H9 (cell line): Measurements from ENCODE around the gene SLC16A1. TPM values are rescaled to one million over a fixed set of nuclear protein-coding genes. Genes with fewer than 3 reads are reported as not detected.

Experiments used
- DNase-seq: peaks from one replicate; pipeline ENCODE4 v3.0.0-alpha.2; 2017
- H2AFZ ChIP-seq: one replicate; pipeline ENCODE4 v1.6.1; 2013; ENCODE audit warnings: mild to moderate bottlenecking, low read length, control low read depth, moderate library complexity
- H2AK5ac ChIP-seq: 2 replicates; pipeline ENCODE4 v1.6.1; 2013; ENCODE audit warnings: low read length, control low read depth, mixed read lengths; ENCODE audit not compliant: insufficient read length
- H2BK120ac ChIP-seq: one replicate; pipeline ENCODE4 v1.6.1; 2013; ENCODE audit warnings: low read depth, mild to moderate bottlenecking, low read length, control low read depth, inconsistent platforms; ENCODE audit not compliant: poor library complexity, severe bottlenecking
- H2BK12ac ChIP-seq: 2 replicates; pipeline ENCODE4 v1.6.1; 2013; ENCODE audit warnings: low read length, control low read depth, mixed read lengths, low read depth; ENCODE audit not compliant: insufficient read length
- H2BK15ac ChIP-seq: 2 replicates; pipeline ENCODE4 v1.6.1; 2013; ENCODE audit warnings: low read depth, low read length, control low read depth
- H2BK20ac ChIP-seq: one replicate; pipeline ENCODE4 v1.6.1; 2013; ENCODE audit warnings: low read depth, mild to moderate bottlenecking, low read length, control low read depth, inconsistent platforms; ENCODE audit not compliant: poor library complexity, severe bottlenecking
- H2BK5ac ChIP-seq: 2 replicates; pipeline ENCODE4 v1.6.1; 2013; ENCODE audit warnings: low read length, control low read depth, mixed read lengths; ENCODE audit not compliant: insufficient read length
- H3K14ac ChIP-seq: 2 replicates; pipeline ENCODE4 v1.6.1; 2013; ENCODE audit warnings: low read length, control low read depth; ENCODE audit not compliant: insufficient read depth
- H3K18ac ChIP-seq: 2 replicates; pipeline ENCODE4 v1.6.1; 2013; ENCODE audit warnings: low read depth, mild to moderate bottlenecking, mixed read lengths, low read length, control low read depth; ENCODE audit not compliant: insufficient read length
- H3K23ac ChIP-seq: 2 replicates; pipeline ENCODE4 v1.6.1; 2013; ENCODE audit warnings: low read length, control low read depth, mixed read lengths, low read depth; ENCODE audit not compliant: insufficient read length
- H3K23me2 ChIP-seq: 2 replicates; pipeline ENCODE4 v1.6.1; 2013; ENCODE audit warnings: low read depth, mild to moderate bottlenecking, mixed read lengths, low read length, control low read depth; ENCODE audit not compliant: insufficient read length, poor library complexity, severe bottlenecking
- H3K27ac ChIP-seq: 2 replicates; pipeline ENCODE4 v1.5.1; 2013; ENCODE audit warnings: low read length, control low read depth, mixed read lengths, low read depth; ENCODE audit not compliant: insufficient read length
- H3K27me3 ChIP-seq: 2 replicates; pipeline ENCODE4 v1.6.1; 2013; ENCODE audit warnings: low read length, control low read depth, inconsistent platforms; ENCODE audit not compliant: insufficient read depth
- H3K4ac ChIP-seq: 2 replicates; pipeline ENCODE4 v1.6.1; 2013; ENCODE audit warnings: low read depth, mild to moderate bottlenecking, control low read depth, inconsistent platforms, low read length, moderate library complexity
- H3K4me1 ChIP-seq: 2 replicates; pipeline ENCODE4 v1.6.1; 2013; ENCODE audit warnings: low read length, control low read depth, inconsistent platforms; ENCODE audit not compliant: insufficient read depth
- H3K4me2 ChIP-seq: 2 replicates; pipeline ENCODE4 v1.6.1; 2013; ENCODE audit warnings: low read length, control low read depth, mixed read lengths; ENCODE audit not compliant: insufficient read length, insufficient read depth
- H3K56ac ChIP-seq: 2 replicates; pipeline ENCODE4 v1.6.1; 2013; ENCODE audit warnings: low read depth, mild to moderate bottlenecking, mixed read lengths, low read length, control low read depth; ENCODE audit not compliant: insufficient read length
- H3K79me1 ChIP-seq: 2 replicates; pipeline ENCODE4 v1.6.1; 2013; ENCODE audit warnings: low read depth, mild to moderate bottlenecking, moderate library complexity, low read length, control low read depth, inconsistent platforms; ENCODE audit not compliant: insufficient read depth, poor library complexity, severe bottlenecking
- H3K79me2 ChIP-seq: 2 replicates; pipeline ENCODE4 v1.6.1; 2013; ENCODE audit warnings: low read length, control low read depth, inconsistent platforms; ENCODE audit not compliant: insufficient read depth
- H3K9ac ChIP-seq: 2 replicates; pipeline ENCODE4 v1.6.1; 2013; ENCODE audit warnings: low read length, control low read depth, mixed read lengths; ENCODE audit not compliant: insufficient read length; ENCODE audit errors: extremely low read depth
- H3K9me3 ChIP-seq: one replicate; pipeline ENCODE4 v1.6.1; 2013; ENCODE audit warnings: low read depth, low read length, inconsistent platforms; ENCODE audit not compliant: control insufficient read depth
- H3T11ph ChIP-seq: one replicate; pipeline ENCODE4 v1.6.1; 2013; ENCODE audit warnings: mild to moderate bottlenecking, low read length, control low read depth, inconsistent platforms
- H4K20me1 ChIP-seq: one replicate; pipeline ENCODE4 v1.6.1; 2013; ENCODE audit not compliant: control insufficient read depth, insufficient read length, insufficient read depth
- H4K5ac ChIP-seq: 2 replicates; pipeline ENCODE4 v1.6.1; 2013; ENCODE audit warnings: low read depth, mild to moderate bottlenecking, mixed read lengths, low read length, control low read depth; ENCODE audit not compliant: insufficient read length
- H4K8ac ChIP-seq: replicated peaks from 2 replicates; pipeline ENCODE4 v1.6.1; 2013; ENCODE audit warnings: low read length, control low read depth, mixed read lengths, low read depth; ENCODE audit not compliant: insufficient read length
- H4K91ac ChIP-seq: 2 replicates; pipeline ENCODE4 v1.6.1; 2013; ENCODE audit warnings: low read depth, mild to moderate bottlenecking, moderate library complexity, mixed read lengths, low read length, control low read depth; ENCODE audit not compliant: insufficient read length
- H3K27ac Mint-ChIP-seq, 3 experiments: 2 replicates in 2 of 3; 3 replicates in 1 of 3; pipeline ENCODE4 v1.8.0; 2020 to 2021; ENCODE audit warnings: mixed read lengths in 3 of 3, mild to moderate bottlenecking in 1 of 3, moderate library complexity in 1 of 3
- H3K27me3 Mint-ChIP-seq: 2 replicates; pipeline ENCODE4 v1.8.0; 2021; ENCODE audit warnings: low read depth, mild to moderate bottlenecking, moderate library complexity, mixed read lengths
- H3K36me3 Mint-ChIP-seq, 3 experiments: 2 replicates in 2 of 3; 3 replicates in 1 of 3; pipeline ENCODE4 v1.8.0; 2020 to 2021; ENCODE audit warnings: low read depth in 3 of 3, mixed read lengths in 3 of 3; ENCODE audit not compliant: insufficient read depth in 1 of 3
- H3K4me1 Mint-ChIP-seq, 2 experiments: 2 replicates each; pipeline ENCODE4 v1.8.0; 2020; ENCODE audit warnings: mixed read lengths in 2 of 2
- H3K4me3 Mint-ChIP-seq, 2 experiments: 2 replicates in 1 of 2; 3 replicates in 1 of 2; pipeline ENCODE4 v1.8.0; 2020 to 2021; ENCODE audit warnings: mild to moderate bottlenecking in 2 of 2, mixed read lengths in 2 of 2, moderate library complexity in 1 of 2
- H3K9me3 Mint-ChIP-seq, 2 experiments: 2 replicates in 1 of 2; 3 replicates in 1 of 2; pipeline ENCODE4 v1.8.0; 2020; ENCODE audit warnings: mild to moderate bottlenecking in 2 of 2, mixed read lengths in 2 of 2, moderate library complexity in 1 of 2
- CTCF ChIP-seq: fragments of 200-600 bp; sonication (generic); conservative IDR thresholded peaks from 3 replicates; pipeline ENCODE4 v1.8.0; 2021; ENCODE audit warnings: antibody characterized with exemption, mild to moderate bottlenecking
- WGBS: extraction: QIAGEN DNeasy Blood & Tissue Kit; methylation state at CpG from one replicate; pipeline ENCODE4 v1.1.7; 2013; ENCODE audit warnings: missing lambda C conversion rate, low lambda C conversion rate, mixed read lengths; ENCODE audit not compliant: insufficient read length; ENCODE audit errors: extremely low coverage; 5-methylcytosine and 5-hydroxymethylcytosine counted together
- total RNA-seq: library from RNA; stranded (reverse); gene quantifications from 2 replicates; pipeline ENCODE4 v1.2.1, GENCODE V29; 2021

The SLC16A1 gene
- total RNA-seq, 1 experiment from 2014 or later = 381 TPM

DNA sequence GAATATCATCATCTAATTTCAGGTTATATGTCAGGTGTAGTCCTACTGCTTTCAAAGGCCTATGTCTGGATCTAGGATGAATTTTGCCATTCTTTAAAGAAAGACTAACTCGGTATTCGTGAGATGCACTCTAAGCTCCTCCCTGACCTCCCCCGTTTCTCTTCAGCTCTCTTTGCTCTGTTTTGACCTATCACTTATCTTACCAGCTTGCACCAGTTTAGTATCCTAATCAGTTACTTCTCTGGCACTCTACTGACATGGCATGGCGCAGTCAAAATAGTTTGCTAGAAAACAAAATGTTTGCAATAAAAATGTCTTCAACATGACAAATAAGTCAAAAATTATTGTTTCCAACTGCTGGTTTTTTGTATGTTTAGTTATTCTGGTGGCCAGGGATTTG lies 8.4 kb upstream of the SLC16A1 start:
- H3K79me2 ChIP-seq = peaks cover 5% of the 10 kb centered on the region; the same call in 1 of the 2 replicates

More for the DNA sequence above, 8.4 kb upstream of the SLC16A1 start:
- H3K23me2 ChIP-seq = no peaks in the 10 kb centered on the region
- H3K4me1 ChIP-seq = no peaks in the 10 kb centered on the region
- DNase-seq = no peak
- no peak overlapping the region for H2BK5ac ChIP-seq
- no peaks in the 10 kb centered on the region for H3K27me3 Mint-ChIP-seq
- no peak overlapping the region for H3K18ac ChIP-seq
- H3K4ac ChIP-seq = no peak overlapping the region
- peaks cover 11 to 16% of the 10 kb centered on the region in 2 experiments for H3K4me1 Mint-ChIP-seq
- no peak overlapping the region for H3K23ac ChIP-seq
- H3K4me2 ChIP-seq = no peak overlapping the region
- no peak overlapping the region for H4K8ac ChIP-seq
- no peak overlapping the region for H3K14ac ChIP-seq
- H2BK12ac ChIP-seq = no peak overlapping the region
- peaks cover 52 to 75% (median 75%) of the 10 kb centered on the region in 3 experiments for H3K36me3 Mint-ChIP-seq
- no peaks in the 10 kb centered on the region for H3K79me1 ChIP-seq
- no peaks in the 10 kb centered on the region for H3K9me3 Mint-ChIP-seq
- H3K27ac ChIP-seq = no peak overlapping the region
- no peak overlapping the region for H4K5ac ChIP-seq
- no peak overlapping the region for H2BK15ac ChIP-seq
- H3T11ph ChIP-seq = no peak overlapping the region
- no peak overlapping the region for H4K91ac ChIP-seq
- H4K20me1 ChIP-seq = no peaks in the 10 kb centered on the region
- no peak overlapping the region for H3K4me3 Mint-ChIP-seq
- no peak overlapping the region for H2AK5ac ChIP-seq
- no CpG with 5 or more reads among the region's 4 CpGs for WGBS
- no peak overlapping the region for H2BK20ac ChIP-seq
- TF ChIP-seq CTCF = no peak
- H3K27ac Mint-ChIP-seq = no peak overlapping the region
- no peaks in the 10 kb centered on the region for H3K27me3 ChIP-seq
- no peak overlapping the region for H3K9ac ChIP-seq
- no peak overlapping the region for H3K56ac ChIP-seq
- no peaks in the 10 kb centered on the region for H3K9me3 ChIP-seq
- no peak overlapping the region for H2AFZ ChIP-seq
- no peak overlapping the region for H2BK120ac ChIP-seq
